Left ventricle myocardium inferior (tissue), 1 donor: ENCODE measurements around the gene RPH3AL. TPM values are rescaled to one million over a fixed set of nuclear protein-coding genes. Genes with fewer than 3 reads are reported as not detected.

Experiments used
- DNase-seq: peaks from one replicate; pipeline ENCODE4 v3.0.0-alpha.2; 2020
- H3K27ac ChIP-seq: fragments of 200-600 bp; replicated peaks from 2 replicates; pipeline ENCODE4 v1.8.0; 2021
- H3K27me3 ChIP-seq: fragments of 200-600 bp; 2 replicates; pipeline ENCODE4 v1.8.0; 2021; ENCODE audit warnings: low read depth
- H3K36me3 ChIP-seq: fragments of 200-600 bp; 2 replicates; pipeline ENCODE4 v1.8.0; 2021
- H3K4me1 ChIP-seq: fragments of 200-600 bp; 2 replicates; pipeline ENCODE4 v1.8.0; 2021
- H3K4me3 ChIP-seq: fragments of 200-600 bp; 2 replicates; pipeline ENCODE4 v1.8.0; 2021; ENCODE audit warnings: mild to moderate bottlenecking, moderate library complexity
- H3K9me3 ChIP-seq: fragments of 200-600 bp; replicated peaks from 2 replicates; pipeline ENCODE4 v1.8.0; 2021
- intact Hi-C: fragments of 100-400 bp; cut with micrococcal nuclease; formaldehyde crosslinking; loops from one replicate; pipeline ENCODE4 v1.11.0; 2022
- total RNA-seq: library from RNA; stranded (reverse); fragmentation: NEBNext Ultra II Directional; extraction: Animal tissue kit (Norgen Biotek cat#: 25700); gene quantifications from one replicate; pipeline ENCODE4 v1.2.1, GENCODE V29; 2021
- TF ChIP-seq, protein P1 (sequence below): fragments of 200-600 bp; IDR thresholded peaks from 2 replicates; pipeline ENCODE4 v1.8.0; 2021; ENCODE audit warnings: antibody characterized with exemption, mild to moderate bottlenecking, borderline replicate concordance
- donor health status: DM: no; HTN: yes; CAD: no; lungs with severe emphysema.

The RPH3AL gene
- total RNA-seq, 1 donor from 2014 or later, result 4.0 TPM

DNA sequence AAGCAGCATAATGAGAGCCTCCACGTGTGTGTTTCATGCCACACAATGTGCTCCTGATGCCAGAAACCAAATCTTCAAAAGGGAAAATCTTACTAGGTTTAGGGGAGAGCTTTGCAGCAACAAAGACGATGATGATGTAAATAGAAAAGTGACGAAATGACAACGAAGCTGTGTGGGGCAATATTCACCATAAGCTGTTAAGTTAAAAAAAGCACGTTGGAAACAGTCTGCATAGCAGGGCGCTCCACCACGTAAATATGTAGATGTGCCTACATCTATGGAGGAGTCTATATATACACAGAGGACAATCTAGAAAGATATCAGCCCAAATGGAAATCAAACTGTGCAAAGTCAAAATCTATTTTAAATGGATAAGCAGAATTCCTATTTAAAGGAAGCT is 61.0 kb downstream of the RPH3AL start:
- no peak for DNase-seq
- no peaks in the 10 kb centered on the region for H3K9me3 ChIP-seq
- no peaks in the 10 kb centered on the region for H3K36me3 ChIP-seq
- no peak overlapping the region for H3K27ac ChIP-seq
- intact Hi-C loops, result no loop called here
- TF ChIP-seq, protein P1, sequence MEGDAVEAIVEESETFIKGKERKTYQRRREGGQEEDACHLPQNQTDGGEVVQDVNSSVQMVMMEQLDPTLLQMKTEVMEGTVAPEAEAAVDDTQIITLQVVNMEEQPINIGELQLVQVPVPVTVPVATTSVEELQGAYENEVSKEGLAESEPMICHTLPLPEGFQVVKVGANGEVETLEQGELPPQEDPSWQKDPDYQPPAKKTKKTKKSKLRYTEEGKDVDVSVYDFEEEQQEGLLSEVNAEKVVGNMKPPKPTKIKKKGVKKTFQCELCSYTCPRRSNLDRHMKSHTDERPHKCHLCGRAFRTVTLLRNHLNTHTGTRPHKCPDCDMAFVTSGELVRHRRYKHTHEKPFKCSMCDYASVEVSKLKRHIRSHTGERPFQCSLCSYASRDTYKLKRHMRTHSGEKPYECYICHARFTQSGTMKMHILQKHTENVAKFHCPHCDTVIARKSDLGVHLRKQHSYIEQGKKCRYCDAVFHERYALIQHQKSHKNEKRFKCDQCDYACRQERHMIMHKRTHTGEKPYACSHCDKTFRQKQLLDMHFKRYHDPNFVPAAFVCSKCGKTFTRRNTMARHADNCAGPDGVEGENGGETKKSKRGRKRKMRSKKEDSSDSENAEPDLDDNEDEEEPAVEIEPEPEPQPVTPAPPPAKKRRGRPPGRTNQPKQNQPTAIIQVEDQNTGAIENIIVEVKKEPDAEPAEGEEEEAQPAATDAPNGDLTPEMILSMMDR, result no peak
- no peaks in the 10 kb centered on the region for H3K4me1 ChIP-seq
- H3K4me3 ChIP-seq, result no peak overlapping the region
- peaks cover 23% of the 10 kb centered on the region for H3K27me3 ChIP-seq

GRCh38 chr17:290626-291025 is 62.0 kb downstream of the RPH3AL start:
- H3K27me3 ChIP-seq, result peaks cover 30% of the 10 kb centered on the region
- H3K4me1 ChIP-seq, result no peaks in the 10 kb centered on the region
- H3K27ac ChIP-seq, result no peak overlapping the region
- intact Hi-C loops, result no loop called here
- TF ChIP-seq, protein P1, result no peak
- DNase-seq, result no peak
- no peaks in the 10 kb centered on the region for H3K36me3 ChIP-seq
- H3K4me3 ChIP-seq, result no peak overlapping the region
- H3K9me3 ChIP-seq, result no peaks in the 10 kb centered on the region

- Histone ChIP-seq H3K4me3 (no peak overlapping the region), H3K4me1 (no peaks in the 10 kb centered on the region), H3K36me3 (no peaks in the 10 kb centered on the region), H3K9me3 (no peaks in the 10 kb centered on the region), H3K27me3 (peaks cover 30% of the 10 kb centered on the region), H3K27ac (no peak overlapping the region)
- TF ChIP-seq, protein P1, result no peak
- no peak for DNase-seq
- intact Hi-C loops, result no loop called here
Observed at GRCh38 chr17:290121-290521, 62.5 kb downstream of the RPH3AL start.

GRCh38 chr17:289409-289808 is 63.2 kb downstream of the RPH3AL start:
- Histone ChIP-seq H3K9me3 (no peaks in the 10 kb centered on the region), H3K4me3 (no peak overlapping the region), H3K4me1 (no peaks in the 10 kb centered on the region), H3K27me3 (peaks cover 30% of the 10 kb centered on the region), H3K36me3 (no peaks in the 10 kb centered on the region), H3K27ac (no peak overlapping the region)
- intact Hi-C loops, result no loop called here
- TF ChIP-seq, protein P1, result no peak
- DNase-seq, result no peak

- intact Hi-C loops, result no loop called here
- no peaks in the 10 kb centered on the region for H3K9me3 ChIP-seq
- H3K36me3 ChIP-seq, result no peaks in the 10 kb centered on the region
- H3K4me3 ChIP-seq, result no peak overlapping the region
- peaks cover 30% of the 10 kb centered on the region for H3K27me3 ChIP-seq
- no peak for DNase-seq
- H3K27ac ChIP-seq, result no peak overlapping the region
- TF ChIP-seq, protein P1, result no peak
- H3K4me1 ChIP-seq, result no peaks in the 10 kb centered on the region
Observed at GRCh38 chr17:288802-289356, 63.7 kb downstream of the RPH3AL start.
